ENCODE data around the gene PMPCA.

Gene PMPCA

DNA sequence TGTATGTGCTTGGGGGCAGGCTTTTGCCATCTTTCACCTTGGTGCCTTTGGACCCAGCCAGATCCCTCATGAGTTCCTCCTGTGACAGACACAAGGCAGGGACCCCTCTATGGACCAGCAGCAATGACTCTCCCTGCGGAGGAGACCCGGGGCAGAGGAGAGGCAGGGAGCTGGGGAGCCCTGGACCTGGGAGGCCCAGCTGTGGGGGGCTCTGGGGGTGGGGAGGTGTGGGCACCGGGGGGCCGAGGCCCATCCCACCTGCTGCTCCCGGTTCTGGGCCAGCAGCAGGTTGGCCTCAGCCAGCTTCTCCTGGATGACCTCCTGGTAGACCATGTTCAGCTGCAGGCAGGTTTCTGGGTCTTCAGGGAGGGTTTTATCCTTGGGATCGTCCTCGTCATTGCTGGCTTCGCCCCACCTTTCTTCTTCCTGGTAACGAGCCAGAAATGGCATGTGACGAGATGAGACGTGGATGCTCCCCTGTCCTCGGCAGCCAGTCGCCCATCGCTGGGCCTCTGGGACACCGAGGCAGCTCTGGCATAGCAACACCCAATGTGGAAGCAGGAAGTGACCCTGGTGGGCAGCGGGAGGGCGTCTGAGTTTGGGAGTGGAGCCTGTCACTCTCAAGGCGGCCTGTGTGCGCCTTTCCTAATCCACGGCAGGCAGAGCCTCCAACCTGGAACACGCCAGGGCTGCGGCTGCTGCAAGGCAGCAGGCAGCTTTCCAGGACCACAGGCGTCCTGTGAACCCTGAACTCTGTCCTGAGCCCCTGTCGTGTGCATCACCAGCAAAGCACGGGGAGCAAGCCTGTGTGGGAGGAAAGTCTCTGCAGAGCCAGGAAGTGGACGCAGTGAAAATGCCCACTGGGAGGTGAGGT is 14.9 kb upstream of the PMPCA start:
- TF ChIP-seq GATA2 (IDR thresholded peaks at IDR 0.05; ENCODE audit: low read depth, low read length) (no peak), GATA3 (IDR thresholded peaks at IDR 0.05; ENCODE audit: low read depth, low read length) (no peak)

DNA sequence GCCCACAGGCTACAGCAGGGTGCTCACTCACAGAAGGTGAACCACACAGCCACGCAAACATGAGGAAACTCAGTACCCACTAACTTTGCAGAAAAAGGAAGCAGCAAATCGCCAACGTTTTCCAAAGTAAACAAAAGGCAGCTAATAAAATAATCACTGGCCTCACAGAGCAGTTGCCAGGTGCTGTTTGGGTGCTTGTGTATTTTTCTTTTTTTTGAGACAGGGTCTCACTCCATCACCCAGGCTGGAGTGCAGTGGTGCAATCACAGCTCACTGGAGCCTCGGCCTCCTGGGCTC is 14.3 kb upstream of the PMPCA start:
- no peak for TF ChIP-seq GATA3 (IDR thresholded peaks at IDR 0.05; ENCODE audit: low read depth, low read length)
- no peak for TF ChIP-seq GATA2 (IDR thresholded peaks at IDR 0.05; ENCODE audit: low read depth, low read length)

- TF ChIP-seq GATA3 (IDR thresholded peaks at IDR 0.05; ENCODE audit: low read depth, low read length) (no peak), GATA2 (IDR thresholded peaks at IDR 0.05; ENCODE audit: low read depth, low read length) (no peak)
Measured at GRCh38 chr9:136397643-136398042, 12.8 kb upstream of the PMPCA start.

GRCh38 chr9:136398286-136398685 is 12.2 kb upstream of the PMPCA start:
- TF ChIP-seq GATA3 (IDR thresholded peaks at IDR 0.05; ENCODE audit: low read depth, low read length) = no peak

DNA sequence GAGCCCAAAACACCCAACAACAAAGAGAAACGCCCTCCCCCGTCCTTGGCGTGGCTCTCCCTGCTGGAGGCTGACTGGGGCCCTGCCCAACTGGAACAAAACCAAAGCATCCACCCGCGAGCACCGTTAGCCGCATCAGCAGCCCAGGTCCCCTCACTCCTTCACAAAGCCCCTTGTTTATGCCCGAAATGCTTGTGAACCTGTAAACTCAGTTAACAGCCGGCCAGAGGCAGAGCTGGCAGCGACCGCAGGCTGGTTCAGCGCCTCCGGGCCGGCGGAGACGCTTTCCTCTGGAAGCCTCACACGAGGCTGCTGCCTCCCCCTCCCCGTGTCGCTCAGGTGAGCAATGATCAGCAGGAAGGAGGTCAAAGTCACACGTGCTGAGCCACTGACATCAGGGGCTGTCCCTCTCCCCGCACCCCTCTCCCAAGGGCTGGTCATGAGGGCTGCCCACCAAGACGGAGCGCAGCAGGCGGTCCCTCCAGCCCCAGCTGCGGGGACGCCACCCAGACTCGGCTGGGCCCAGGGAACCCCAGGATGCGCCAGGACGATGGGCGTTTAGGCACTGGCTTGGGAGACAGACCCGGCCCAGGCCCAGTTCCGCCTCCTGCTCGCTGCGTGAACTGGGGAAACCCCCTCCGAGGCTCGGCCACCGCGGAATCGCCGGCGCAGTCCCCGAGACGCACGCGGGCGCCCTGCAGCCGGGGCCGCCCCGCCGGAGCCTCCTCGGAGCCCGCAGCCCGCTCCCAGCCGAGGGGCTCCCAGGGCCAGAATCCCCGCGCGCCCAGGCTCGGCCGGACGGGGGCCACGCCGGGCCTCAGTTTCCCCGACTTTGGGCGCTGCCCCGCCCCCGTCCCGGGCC is 11.1 kb upstream of the PMPCA start:
- no peak for TF ChIP-seq GATA3 (IDR thresholded peaks at IDR 0.05; ENCODE audit: low read depth, low read length)
- TF ChIP-seq GATA2 (IDR thresholded peaks at IDR 0.05; ENCODE audit: low read depth, low read length) = no peak

- TF ChIP-seq GATA2 (IDR thresholded peaks at IDR 0.05; ENCODE audit: low read depth, low read length) = no peak
- TF ChIP-seq GATA3 (IDR thresholded peaks at IDR 0.05; ENCODE audit: low read depth, low read length) = no peak
Measured at GRCh38 chr9:136400038-136400834, 10.2 kb upstream of the PMPCA start, which contains the start of gene SNAPC4. Gene SNAPC4 (minus strand): TSS chr9:136400170. CDS start chr9:136398428, 1,742 bp downstream.

GRCh38 chr9:136401173-136401922 is 9.1 kb upstream of the PMPCA start:
- TF ChIP-seq GATA3 (IDR thresholded peaks at IDR 0.05; ENCODE audit: low read depth, low read length) = no peak

GRCh38 chr9:136402067-136402466 is 8.4 kb upstream of the PMPCA start:
- TF ChIP-seq GATA3 (IDR thresholded peaks at IDR 0.05; ENCODE audit: low read depth, low read length) (no peak), GATA2 (IDR thresholded peaks at IDR 0.05; ENCODE audit: low read depth, low read length) (no peak)

DNA sequence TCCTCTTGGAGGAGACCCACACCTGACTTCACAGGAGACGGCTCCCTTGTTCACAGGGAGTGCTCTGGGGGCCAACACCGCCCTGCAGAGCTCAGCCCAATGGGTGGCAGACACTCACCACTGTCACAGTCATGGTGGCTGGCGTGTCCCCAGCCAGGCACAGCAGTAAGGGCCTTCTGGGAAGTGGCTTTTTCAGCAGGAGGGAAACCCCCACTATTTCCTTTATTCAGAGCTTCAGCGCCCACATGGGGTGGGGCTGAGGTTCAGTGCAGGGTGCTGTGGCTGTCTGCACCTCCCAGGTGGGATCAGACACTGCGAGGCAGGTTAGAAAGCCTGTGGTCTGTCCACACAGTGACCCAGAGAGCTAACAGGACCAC is 6.9 kb upstream of the PMPCA start:
- TF ChIP-seq GATA3 (IDR thresholded peaks at IDR 0.05; ENCODE audit: low read depth, low read length) (no peak), GATA2 (IDR thresholded peaks at IDR 0.05; ENCODE audit: low read depth, low read length) (no peak)

DNA sequence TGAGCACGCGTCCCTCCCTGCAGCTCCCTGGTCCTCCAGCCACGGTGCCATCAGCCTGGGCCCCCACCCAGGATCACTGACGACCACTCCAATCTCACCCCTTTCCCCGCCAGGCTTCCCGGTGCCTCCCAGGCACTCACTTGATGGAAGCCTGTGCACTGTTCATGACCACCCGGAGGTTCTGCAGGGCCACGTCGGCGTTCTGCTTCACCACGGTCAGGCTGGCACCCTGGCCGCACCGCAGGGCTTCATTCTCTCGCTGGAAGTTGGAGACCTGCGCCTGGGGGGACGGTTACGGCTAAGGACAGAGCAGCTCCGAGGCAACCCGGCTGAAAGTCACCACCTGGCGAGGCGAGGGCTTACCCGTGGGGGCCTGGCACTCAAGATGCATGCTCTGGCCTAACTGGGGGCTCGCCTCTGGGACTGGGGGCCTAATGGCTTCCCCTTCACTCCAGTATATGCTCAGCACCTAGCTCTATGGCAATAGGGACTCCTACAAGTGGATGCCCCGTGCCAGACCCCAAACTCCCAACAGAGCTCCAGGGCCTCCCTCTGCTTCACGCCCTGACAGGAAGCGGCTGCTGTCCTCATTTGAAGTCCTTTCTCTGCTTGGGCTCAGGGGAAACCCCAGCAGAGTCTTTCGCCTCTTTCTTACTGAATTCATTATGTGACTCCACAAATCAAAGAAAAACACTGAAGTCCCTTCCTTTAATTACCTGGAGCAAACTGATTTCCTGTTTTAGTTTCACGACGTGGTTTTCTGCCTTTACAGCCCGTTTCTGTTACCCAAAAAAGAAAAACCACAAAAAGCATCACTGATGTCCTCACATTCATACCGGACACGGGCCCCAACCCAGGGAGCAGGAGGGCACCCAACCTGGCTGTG is 6.3 kb upstream of the PMPCA start:
- TF ChIP-seq GATA3 (IDR thresholded peaks at IDR 0.05; ENCODE audit: low read depth, low read length) (no peak), GATA2 (IDR thresholded peaks at IDR 0.05; ENCODE audit: low read depth, low read length) (no peak)

DNA sequence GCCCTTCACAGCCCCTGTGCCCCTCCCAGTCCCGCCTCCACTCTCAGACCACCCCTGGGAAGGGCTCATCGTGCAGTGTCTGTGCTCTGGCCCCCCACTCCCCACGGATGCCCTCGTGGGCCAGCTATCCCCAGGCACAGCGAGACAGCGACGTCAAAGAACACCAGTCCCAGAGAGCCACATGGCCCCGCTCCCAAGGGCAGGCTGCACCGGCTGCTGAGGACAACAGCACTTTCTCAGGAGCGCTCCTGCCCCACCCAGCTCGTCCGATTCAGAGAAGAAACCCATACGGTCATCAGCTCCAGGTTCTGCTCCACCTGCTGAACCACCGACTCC is 5.7 kb upstream of the PMPCA start:
- TF ChIP-seq GATA3 (IDR thresholded peaks at IDR 0.05; ENCODE audit: low read depth, low read length) (no peak), GATA2 (IDR thresholded peaks at IDR 0.05; ENCODE audit: low read depth, low read length) (no peak)

GRCh38 chr9:136405481-136405880 is 5.0 kb upstream of the PMPCA start:
- TF ChIP-seq GATA3 (IDR thresholded peaks at IDR 0.05; ENCODE audit: low read depth, low read length) (no peak), GATA2 (IDR thresholded peaks at IDR 0.05; ENCODE audit: low read depth, low read length) (no peak)

DNA sequence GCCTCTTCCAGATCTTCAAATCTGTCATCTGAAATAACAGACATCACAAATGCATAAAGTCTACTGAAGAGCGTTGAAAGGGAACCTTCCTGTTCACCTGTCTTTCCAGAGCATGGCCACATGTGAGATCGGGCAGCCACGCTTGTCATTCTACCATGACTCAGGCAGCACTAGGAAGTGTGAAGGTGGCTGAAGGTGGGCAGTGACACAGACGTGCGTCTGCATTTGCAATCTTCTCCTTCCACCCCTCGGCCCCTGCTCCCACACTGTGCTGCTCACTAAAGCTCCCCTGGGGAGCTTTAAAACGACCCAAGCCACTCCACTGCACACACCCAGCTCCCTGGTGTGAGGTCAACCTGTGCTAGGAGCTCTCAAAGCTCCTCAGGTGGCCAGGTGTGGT is 2.5 kb upstream of the PMPCA start:
- TF ChIP-seq GATA3 (IDR thresholded peaks at IDR 0.05; ENCODE audit: low read depth, low read length) (no peak), GATA2 (IDR thresholded peaks at IDR 0.05; ENCODE audit: low read depth, low read length) (no peak)
